ENCODE results near the gene SLC2A4RG. TPM values are rescaled to one million over a fixed set of nuclear protein-coding genes. Genes with fewer than 3 reads are reported as not detected.
A peak's percentile ranks its signal among the peaks of the same experiment; 100 is the strongest.

The SLC2A4RG gene
- total RNA-seq, 1 experiment from 2014 or later = 121 TPM

GRCh38 chr20:63702751-63703470 lies 36.7 kb upstream of the SLC2A4RG start:
- intact Hi-C loops (cut with micrococcal nuclease) = loop anchor here (10.0 kb wide), 1 partner anchor 352 kb away; no protein-coding TSS in a partner anchor
- peaks cover 33% of the 10 kb centered on the region for H3K79me2 ChIP-seq (ENCODE audit: insufficient read depth, low read length)
- H3K4me2 ChIP-seq (ENCODE audit: low read length) = no peak overlapping the region
- no peak for ATAC-seq
- no peaks in the 10 kb centered on the region for H3K27me3 ChIP-seq (ENCODE audit: insufficient read depth, low read length)
- H3K9ac ChIP-seq (ENCODE audit: low read length) = no peak overlapping the region
- H3K36me3 ChIP-seq (ENCODE audit: control insufficient read depth in 1 of 2, insufficient read depth in 2 of 2, low read length in 2 of 2) = peaks cover 7 to 25% of the 10 kb centered on the region in 2 experiments; a peak in 3 of 4 replicates
- no peaks in the 10 kb centered on the region for H3K9me2 ChIP-seq (ENCODE audit: insufficient read depth)
- no peaks in the 10 kb centered on the region for H3K9me3 ChIP-seq (ENCODE audit: control insufficient read depth in 1 of 2, insufficient read depth in 1 of 2, low read depth in 1 of 2, low read length in 2 of 2)
- RAD21 ChIA-PET (ENCODE audit: low non-redundant PET in 1 of 2, low total read pairs in 2 of 2, uncharacterized antibody in 2 of 2, unreplicated experiment in 2 of 2) = interaction anchor here in 1 of 2 experiments (0.6 kb wide), 1 partner anchor 164 kb away, joined by 9 read pairs; no protein-coding TSS in a partner anchor
- DNase-seq (ENCODE audit: low read depth, low spot score) = no peak
- no peak overlapping the region for H3K4me3 ChIP-seq (replicated peaks in 1 of 2; ENCODE audit: low read depth in 1 of 2, low read length in 2 of 2)
- H2AFZ ChIP-seq (ENCODE audit: low read depth, low read length, poor library complexity, severe bottlenecking) = no peak overlapping the region
- H4K20me1 ChIP-seq (ENCODE audit: insufficient read depth) = no peaks in the 10 kb centered on the region
- POLR2A ChIA-PET = interaction anchor here (0.8 kb wide), 1 partner anchor 76 kb away, joined by 3 read pairs; the partner anchor contains the start of gene GMEB2
- CTCF ChIA-PET = no interaction called here
- no peak for TF ChIP-seq EZH2phosphoT487 (IDR thresholded peaks at IDR 0.05; ENCODE audit: borderline replicate concordance)
- TF ChIP-seq TCF7L2 (IDR thresholded peaks at IDR 0.05; ENCODE audit: borderline replicate concordance, extremely low read depth, insufficient read depth, insufficient read length) = no peak
- no peak for TF ChIP-seq ELF1 (IDR thresholded peaks at IDR 0.05; ENCODE audit: borderline replicate concordance, low read depth)
- TF ChIP-seq EGR1 (IDR thresholded peaks at IDR 0.05; ENCODE audit: low read depth) = no peak
- no peak for TF ChIP-seq CBX3 (IDR thresholded peaks at IDR 0.05; ENCODE audit: low read depth)
- TF ChIP-seq EZH2 (IDR thresholded peaks at IDR 0.05) = no peak
- TF ChIP-seq POLR2A (IDR thresholded peaks at IDR 0.05; ENCODE audit: borderline replicate concordance, extremely low read depth, insufficient read depth, insufficient read length) = no peak
- no peak for TF ChIP-seq ZBTB33 (IDR thresholded peaks at IDR 0.05; ENCODE audit: extremely low read depth, insufficient replicate concordance, low read length)
- TF ChIP-seq FOSL1 (IDR thresholded peaks at IDR 0.05; ENCODE audit: low read depth) = no peak
- TF ChIP-seq CTCF (IDR thresholded peaks at IDR 0.05 in 2 of 3, conservative IDR thresholded peaks at IDR 0.05 in 1 of 3; ENCODE audit: borderline replicate concordance in 1 of 3, insufficient read depth in 1 of 3, low read depth in 2 of 3, low read length in 2 of 3) = no peak
- TF ChIP-seq SP1 (IDR thresholded peaks at IDR 0.05; ENCODE audit: low read depth) = no peak
- TF ChIP-seq SIN3A (IDR thresholded peaks at IDR 0.05; ENCODE audit: low read depth) = no peak
- no peak for TF ChIP-seq REST (IDR thresholded peaks at IDR 0.05; ENCODE audit: low read depth)
- TF ChIP-seq JUND (IDR thresholded peaks at IDR 0.05) = no peak
- no peak for TF ChIP-seq CEBPB (IDR thresholded peaks at IDR 0.05; ENCODE audit: low read depth)
- no peak for TF ChIP-seq MAX (IDR thresholded peaks at IDR 0.05)
- no peak for TF ChIP-seq ZFX (IDR thresholded peaks at IDR 0.05)
- no peak for TF ChIP-seq POLR2AphosphoS5 (IDR thresholded peaks at IDR 0.05; ENCODE audit: low read depth, low read length)
- no peak for TF ChIP-seq YY1 (IDR thresholded peaks at IDR 0.05; ENCODE audit: extremely low read depth, insufficient replicate concordance, low read depth, low read length)
- TF ChIP-seq SRF (IDR thresholded peaks at IDR 0.05; ENCODE audit: low read depth) = no peak
- H3K27ac ChIP-seq (ENCODE audit: low read depth, low read length) = peak overlapping the region; percentile 8; the same call in 1 of the 2 replicates
- BruUV-seq (replicated peaks) = no TSS peak
- peaks cover 27 to 61% of the 10 kb centered on the region in 2 experiments for H3K4me1 ChIP-seq (ENCODE audit: control insufficient read depth in 1 of 2, insufficient read depth in 2 of 2, low read length in 2 of 2)

All from HCT116 (cell line).